IMR-90 (cell line): ENCODE results near the gene NCAM1. TPM values are rescaled to one million over a fixed set of nuclear protein-coding genes. Genes with fewer than 3 reads are reported as not detected.

Experiments used
- ATAC-seq: fragments of 200-7000 bp; cut with Tn5 transposase; 2 replicates; pipeline ENCODE4 v1.9.1; 2020; ENCODE audit warnings: low read depth, mild to moderate bottlenecking, moderate library complexity
- BruUV-seq: library from RNA; stranded (reverse); fragments of 400-500 nt; replicated peaks from 2 replicates; lab custom pipeline; 2021; lab: Mats Ljungman, UMichigan
- CTCF ChIA-PET: fragments of 300-600 bp; formaldehyde crosslinking; extraction: SDS; loops from one replicate; lab custom pipeline; 2021; ENCODE audit warnings: antibody characterized with exemption; lab: Yijun Ruan, JAX
- POLR2A ChIA-PET: fragments of 300-600 bp; sonication (Branson Sonifier 250); formaldehyde crosslinking; loops from one replicate; lab custom pipeline; 2022; ENCODE audit warnings: antibody characterized with exemption; ENCODE audit not compliant: unreplicated experiment; lab: Charles Lee
- DNase-seq: peaks from one replicate; pipeline ENCODE4 v3.0.0; 2013
- H2AFZ ChIP-seq: replicated peaks from 2 replicates; pipeline ENCODE3; 2013; ENCODE audit warnings: low read length, mild to moderate bottlenecking; ENCODE audit not compliant: poor library complexity
- H2AK5ac ChIP-seq: 2 replicates; pipeline ENCODE4 v1.6.1; 2013; ENCODE audit warnings: low read depth, low read length, inconsistent platforms
- H2AK9ac ChIP-seq: replicated peaks from 2 replicates; pipeline ENCODE3; 2013; ENCODE audit warnings: mild to moderate bottlenecking, low read depth, low read length, moderate library complexity; ENCODE audit not compliant: poor library complexity
- H2BK120ac ChIP-seq: 2 replicates; pipeline ENCODE4 v1.6.1; 2013; ENCODE audit warnings: low read depth, low read length, inconsistent platforms
- H2BK15ac ChIP-seq: 3 replicates; pipeline ENCODE4 v1.6.1; 2013; ENCODE audit warnings: low read depth, low read length, inconsistent platforms
- H2BK20ac ChIP-seq: 2 replicates; pipeline ENCODE4 v1.6.1; 2013; ENCODE audit warnings: low read depth, mild to moderate bottlenecking, inconsistent platforms, low read length, moderate library complexity
- H2BK5ac ChIP-seq: 2 replicates; pipeline ENCODE4 v1.6.1; 2013; ENCODE audit warnings: mild to moderate bottlenecking, low read depth, low read length, inconsistent platforms; ENCODE audit not compliant: poor library complexity, severe bottlenecking
- H3K14ac ChIP-seq: replicated peaks from 2 replicates; pipeline ENCODE4 v1.6.1; 2013; ENCODE audit warnings: low read depth, low read length, inconsistent platforms
- H3K18ac ChIP-seq: 2 replicates; pipeline ENCODE4 v1.6.1; 2013; ENCODE audit warnings: low read depth, low read length, control low read depth
- H3K23ac ChIP-seq: 2 replicates; pipeline ENCODE4 v1.6.1; 2013; ENCODE audit warnings: low read depth, low read length, inconsistent platforms
- H3K27ac ChIP-seq: 2 replicates; pipeline ENCODE4 v1.5.1; 2013; ENCODE audit warnings: mild to moderate bottlenecking, control low read depth, low read length; ENCODE audit not compliant: insufficient read depth
- H3K27me3 ChIP-seq: 2 replicates; pipeline ENCODE4 v1.6.1; 2013; ENCODE audit warnings: low read length; ENCODE audit not compliant: control insufficient read depth, insufficient read depth
- H3K36me3 ChIP-seq: 2 replicates; pipeline ENCODE4 v1.6.1; 2013; ENCODE audit warnings: low read length, mixed read lengths; ENCODE audit not compliant: control insufficient read depth, insufficient read depth
- H3K4ac ChIP-seq: 2 replicates; pipeline ENCODE4 v1.6.1; 2013; ENCODE audit warnings: low read depth, low read length, inconsistent platforms
- H3K4me1 ChIP-seq: 2 replicates; pipeline ENCODE4 v1.6.1; 2013; ENCODE audit warnings: low read length, mixed read lengths; ENCODE audit not compliant: control insufficient read depth, insufficient read depth
- H3K4me2 ChIP-seq: 2 replicates; pipeline ENCODE4 v1.6.1; 2013; ENCODE audit warnings: low read depth, mild to moderate bottlenecking, control low read depth, low read length, moderate library complexity
- H3K4me3 ChIP-seq: 2 replicates; pipeline ENCODE4 v1.5.1; 2013; ENCODE audit warnings: low read depth, mild to moderate bottlenecking, control low read depth, low read length, moderate library complexity; ENCODE audit not compliant: insufficient read depth
- H3K56ac ChIP-seq: 2 replicates; pipeline ENCODE4 v1.6.1; 2013; ENCODE audit warnings: low read length, inconsistent platforms; ENCODE audit not compliant: insufficient read depth; ENCODE audit errors: extremely low read depth
- H3K79me1 ChIP-seq, 2 experiments: 2 replicates each; pipeline ENCODE4 v1.6.1; 2013; ENCODE audit warnings: low read length in 2 of 2, inconsistent platforms in 1 of 2, low read depth in 1 of 2
- H3K9ac ChIP-seq: 2 replicates; pipeline ENCODE4 v1.6.1; 2013; ENCODE audit warnings: low read depth, low read length, control low read depth
- H3K9me1 ChIP-seq: 2 replicates; pipeline ENCODE4 v1.6.1; 2013; ENCODE audit warnings: low read length, inconsistent platforms; ENCODE audit not compliant: insufficient read depth
- H3K9me3 ChIP-seq: 2 replicates; pipeline ENCODE4 v1.6.1; 2013; ENCODE audit warnings: low read length; ENCODE audit not compliant: control insufficient read depth, insufficient read depth
- H4K20me1 ChIP-seq: 2 replicates; pipeline ENCODE4 v1.6.1; 2013; ENCODE audit warnings: low read length, inconsistent platforms; ENCODE audit not compliant: insufficient read depth
- H4K5ac ChIP-seq: 2 replicates; pipeline ENCODE4 v1.6.1; 2013; ENCODE audit warnings: mild to moderate bottlenecking, low read depth, low read length, control low read depth
- H4K8ac ChIP-seq, 2 experiments: 2 replicates each; pipeline ENCODE4 v1.6.1; 2013; ENCODE audit warnings: low read depth in 2 of 2, low read length in 2 of 2, control low read depth in 1 of 2, inconsistent platforms in 1 of 2
- H4K91ac ChIP-seq: 2 replicates; pipeline ENCODE4 v1.6.1; 2013; ENCODE audit warnings: low read depth, low read length, inconsistent platforms; ENCODE audit not compliant: insufficient read depth
- BHLHE40 ChIP-seq: fragments of 150-350 bp; IDR thresholded peaks from 2 replicates; pipeline ENCODE4 v1.6.1; 2016; ENCODE audit warnings: mild to moderate bottlenecking, low read depth, low read length
- CEBPB ChIP-seq: IDR thresholded peaks from 2 replicates; pipeline ENCODE4 v1.6.1; 2012; ENCODE audit warnings: low read depth, low read length, improper control_type of control experiment
- CHD1 ChIP-seq: IDR thresholded peaks from 2 replicates; pipeline ENCODE4 v1.6.1; 2012; ENCODE audit warnings: low read depth, low read length, improper control_type of control experiment
- FOS ChIP-seq: fragments of 150-350 bp; IDR thresholded peaks from 2 replicates; pipeline ENCODE4 v1.6.1; 2016; ENCODE audit warnings: low read depth, low read length
- MAFK ChIP-seq: IDR thresholded peaks from 2 replicates; pipeline ENCODE4 v1.6.1; 2012; ENCODE audit warnings: low read depth, low read length, improper control_type of control experiment
- MAZ ChIP-seq: IDR thresholded peaks from 2 replicates; pipeline ENCODE4 v1.6.1; 2012; ENCODE audit warnings: low read depth, mild to moderate bottlenecking, low read length, improper control_type of control experiment, moderate library complexity, borderline replicate concordance
- MXI1 ChIP-seq: IDR thresholded peaks from 2 replicates; pipeline ENCODE4 v1.6.1; 2012; ENCODE audit warnings: low read depth, mild to moderate bottlenecking, low read length, moderate library complexity, borderline replicate concordance
- NFE2L2 ChIP-seq: fragments of 150-350 bp; IDR thresholded peaks from 2 replicates; pipeline ENCODE4 v1.6.1; 2016; ENCODE audit warnings: low read depth, mild to moderate bottlenecking, low read length
- POLR2A ChIP-seq: IDR thresholded peaks from 2 replicates; pipeline ENCODE4 v1.6.1; 2012; ENCODE audit warnings: mild to moderate bottlenecking, low read depth, low read length
- RAD21 ChIP-seq: IDR thresholded peaks from 2 replicates; pipeline ENCODE4 v1.6.1; 2012; ENCODE audit warnings: low read length, improper control_type of control experiment
- RCOR1 ChIP-seq: IDR thresholded peaks from 2 replicates; pipeline ENCODE4 v1.6.1; 2012; ENCODE audit warnings: mild to moderate bottlenecking, low read length, improper control_type of control experiment; ENCODE audit not compliant: insufficient replicate concordance
- RFX5 ChIP-seq: IDR thresholded peaks from 2 replicates; pipeline ENCODE4 v1.8.0; 2012; ENCODE audit warnings: low read depth, mild to moderate bottlenecking, low read length, moderate library complexity
- SMC3 ChIP-seq: fragments of 150-350 bp; IDR thresholded peaks from 2 replicates; pipeline ENCODE4 v1.6.1; 2016; ENCODE audit warnings: low read depth, mild to moderate bottlenecking, antibody characterized with exemption, low read length, moderate library complexity
- dilution Hi-C: fragments of 300-500 bp; cut with HindIII; formaldehyde crosslinking; loops from one replicate; pipeline ENCODE4 v1.14.3; 2018; ENCODE audit warnings: low sequenced_read_pairs; ENCODE audit not compliant: unreplicated experiment
- in situ Hi-C: fragments of 300-500 bp; cut with MboI; formaldehyde crosslinking; loops from 3 replicates; pipeline ENCODE4 v1.14.3; 2019; ENCODE audit warnings: low sequenced_read_pairs, inconsistent platforms, mixed read lengths
- intact Hi-C: fragments of 100-400 bp; cut with micrococcal nuclease; formaldehyde crosslinking; loops from 2 replicates; pipeline ENCODE4 v1.10.0; 2022
- polyA plus RNA-seq, 3 experiments: library from polyadenylated mRNA; depleted of rRNA; stranded (reverse); fragments of >200 nt; gene quantifications; 2 replicates each; pipeline ENCODE4 v1.2.3, GENCODE V29; 2012; ENCODE audit warnings: low replicate concordance in 1 of 3
- total RNA-seq: library from RNA; depleted of rRNA; stranded (reverse); fragments of >200 nt; gene quantifications from 2 replicates; pipeline ENCODE4 v1.2.3, GENCODE V29; 2012
- TF ChIP-seq, protein P1 (sequence below): fragments of 150-350 bp; IDR thresholded peaks from 2 replicates; pipeline ENCODE4 v1.6.1; 2016; ENCODE audit warnings: low read depth, mild to moderate bottlenecking, low read length, moderate library complexity, borderline replicate concordance
- TF ChIP-seq, protein P2 (sequence below): conservative IDR thresholded peaks from 2 replicates; pipeline ENCODE4 v1.5.1; 2012; ENCODE audit warnings: mild to moderate bottlenecking, low read depth, low read length, improper control_type of control experiment
- TF ChIP-seq, protein P3 (sequence below): fragments of 150-350 bp; IDR thresholded peaks from 2 replicates; pipeline ENCODE4 v1.6.1; 2017; ENCODE audit warnings: mild to moderate bottlenecking, antibody characterized with exemption, low read length, low read depth

The NCAM1 gene
- total and polyA plus RNA-seq, 2 of the 4 experiments (the other 2 are of a cell fraction) = 0.09 to 0.18 TPM

DNA sequence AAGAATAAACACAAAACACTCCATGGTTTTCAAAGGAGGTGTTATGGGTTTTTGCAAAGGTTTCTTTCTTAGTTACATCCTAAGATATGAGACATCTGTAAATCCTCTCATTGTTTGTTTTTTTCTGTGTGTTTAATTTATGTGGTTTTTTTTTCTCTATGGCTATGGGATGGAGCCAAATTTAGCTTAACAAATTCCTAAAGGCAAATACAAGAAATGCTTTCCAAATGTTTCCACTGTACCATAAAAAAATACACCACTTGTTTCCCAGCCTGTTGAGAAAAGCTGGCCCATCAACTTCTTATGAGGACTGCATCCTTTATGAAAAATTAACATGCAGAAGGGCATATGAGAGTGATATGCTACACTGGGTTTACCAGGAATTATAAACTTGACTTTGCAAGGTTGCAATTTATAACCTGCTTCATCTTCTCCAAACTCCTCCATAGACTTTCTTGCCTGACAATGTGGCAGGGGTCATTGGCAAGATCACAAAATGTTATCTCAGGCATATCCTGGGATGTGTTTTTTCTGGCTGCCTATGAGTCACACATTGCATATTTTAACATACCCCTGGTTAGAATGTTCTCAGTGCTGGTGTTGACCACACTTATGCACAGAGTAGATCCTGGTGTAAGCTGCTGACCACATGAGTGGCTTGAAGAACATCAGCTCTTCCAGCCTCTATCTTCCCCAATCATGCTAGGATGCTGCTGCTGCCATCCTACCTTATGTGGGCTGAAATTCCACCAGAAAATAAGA, 215.6 kb downstream of the NCAM1 start:
- Histone ChIP-seq H2AK5ac (no peak overlapping the region), H4K91ac (no peak overlapping the region), H3K9ac (no peak overlapping the region), H4K8ac (no peak overlapping the region), H4K20me1 (no peaks in the 10 kb centered on the region), H3K79me1 (no peaks in the 10 kb centered on the region), H3K18ac (no peak overlapping the region), H2BK120ac (no peak overlapping the region), H3K4me3 (no peak overlapping the region), H2AK9ac (no peak overlapping the region), H2AFZ (no peak overlapping the region), H3K27me3 (no peaks in the 10 kb centered on the region), H3K56ac (no peak overlapping the region), H4K5ac (no peak overlapping the region), H3K4ac (no peak overlapping the region), H2BK20ac (no peak overlapping the region), H3K14ac (no peak overlapping the region), H3K4me1 (no peaks in the 10 kb centered on the region), H2BK5ac (no peak overlapping the region), H3K9me1 (no peaks in the 10 kb centered on the region), H3K23ac (no peak overlapping the region), H3K27ac (no peak overlapping the region), H3K36me3 (no peaks in the 10 kb centered on the region), H2BK15ac (no peak overlapping the region), H3K4me2 (no peak overlapping the region), H3K9me3 (no peaks in the 10 kb centered on the region)
- TF ChIP-seq FOS (no peak), BHLHE40 (no peak), CHD1 (no peak), POLR2A (no peak), RAD21 (no peak), CEBPB (no peak), RCOR1 (no peak), SMC3 (no peak), MXI1 (no peak), NFE2L2 (no peak), MAZ (no peak), MAFK (no peak), RFX5 (no peak)
- TF ChIP-seq, protein P1, sequence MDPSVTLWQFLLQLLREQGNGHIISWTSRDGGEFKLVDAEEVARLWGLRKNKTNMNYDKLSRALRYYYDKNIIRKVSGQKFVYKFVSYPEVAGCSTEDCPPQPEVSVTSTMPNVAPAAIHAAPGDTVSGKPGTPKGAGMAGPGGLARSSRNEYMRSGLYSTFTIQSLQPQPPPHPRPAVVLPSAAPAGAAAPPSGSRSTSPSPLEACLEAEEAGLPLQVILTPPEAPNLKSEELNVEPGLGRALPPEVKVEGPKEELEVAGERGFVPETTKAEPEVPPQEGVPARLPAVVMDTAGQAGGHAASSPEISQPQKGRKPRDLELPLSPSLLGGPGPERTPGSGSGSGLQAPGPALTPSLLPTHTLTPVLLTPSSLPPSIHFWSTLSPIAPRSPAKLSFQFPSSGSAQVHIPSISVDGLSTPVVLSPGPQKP = no peak
- TF ChIP-seq, protein P2, sequence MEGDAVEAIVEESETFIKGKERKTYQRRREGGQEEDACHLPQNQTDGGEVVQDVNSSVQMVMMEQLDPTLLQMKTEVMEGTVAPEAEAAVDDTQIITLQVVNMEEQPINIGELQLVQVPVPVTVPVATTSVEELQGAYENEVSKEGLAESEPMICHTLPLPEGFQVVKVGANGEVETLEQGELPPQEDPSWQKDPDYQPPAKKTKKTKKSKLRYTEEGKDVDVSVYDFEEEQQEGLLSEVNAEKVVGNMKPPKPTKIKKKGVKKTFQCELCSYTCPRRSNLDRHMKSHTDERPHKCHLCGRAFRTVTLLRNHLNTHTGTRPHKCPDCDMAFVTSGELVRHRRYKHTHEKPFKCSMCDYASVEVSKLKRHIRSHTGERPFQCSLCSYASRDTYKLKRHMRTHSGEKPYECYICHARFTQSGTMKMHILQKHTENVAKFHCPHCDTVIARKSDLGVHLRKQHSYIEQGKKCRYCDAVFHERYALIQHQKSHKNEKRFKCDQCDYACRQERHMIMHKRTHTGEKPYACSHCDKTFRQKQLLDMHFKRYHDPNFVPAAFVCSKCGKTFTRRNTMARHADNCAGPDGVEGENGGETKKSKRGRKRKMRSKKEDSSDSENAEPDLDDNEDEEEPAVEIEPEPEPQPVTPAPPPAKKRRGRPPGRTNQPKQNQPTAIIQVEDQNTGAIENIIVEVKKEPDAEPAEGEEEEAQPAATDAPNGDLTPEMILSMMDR = no peak
- TF ChIP-seq, protein P3, sequence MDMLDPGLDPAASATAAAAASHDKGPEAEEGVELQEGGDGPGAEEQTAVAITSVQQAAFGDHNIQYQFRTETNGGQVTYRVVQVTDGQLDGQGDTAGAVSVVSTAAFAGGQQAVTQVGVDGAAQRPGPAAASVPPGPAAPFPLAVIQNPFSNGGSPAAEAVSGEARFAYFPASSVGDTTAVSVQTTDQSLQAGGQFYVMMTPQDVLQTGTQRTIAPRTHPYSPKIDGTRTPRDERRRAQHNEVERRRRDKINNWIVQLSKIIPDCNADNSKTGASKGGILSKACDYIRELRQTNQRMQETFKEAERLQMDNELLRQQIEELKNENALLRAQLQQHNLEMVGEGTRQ = no peak
- ATAC-seq = no peak
- ChIA-PET POLR2A (no interaction called here), CTCF (no interaction called here)
- BruUV-seq = no TSS peak
- in situ Hi-C loops = no loop called here
- intact Hi-C loops = no loop called here
- dilution Hi-C loops = no loop called here
- DNase-seq = no peak
